ENCODE data around the gene KCTD5. TPM values are rescaled to one million over a fixed set of nuclear protein-coding genes. Genes with fewer than 3 reads are reported as not detected.
"Not testable (repeated sequence)": the region's sequence is repeated elsewhere in the genome, so short reads cannot be mapped to it uniquely, and the experiment has no call there.

Gene KCTD5
- total RNA-seq, 2 experiments from 2014 or later = 20.6 to 22.6 TPM

- CTCF ChIA-PET, DNase-seq: not testable (repeated sequence)
Measured at GRCh38 chr16:2678206-2678965, 3.9 kb upstream of the KCTD5 start.

GRCh38 chr16:2679902-2680301 is 2.4 kb upstream of the KCTD5 start:
- H3K4me3 Mint-ChIP-seq; H3K9me3 Mint-ChIP-seq; H3K9me3 ChIP-seq (ENCODE audit: control insufficient read depth in 1 of 2, insufficient read depth in 1 of 2, low read length in 2 of 2); POLR2A ChIA-PET; H3K27me3 ChIP-seq (ENCODE audit: control insufficient read depth in 1 of 2, insufficient read depth in 2 of 2, low read length in 2 of 2); ATAC-seq (ENCODE audit: poor library complexity); CTCF ChIA-PET; H3K36me3 ChIP-seq (ENCODE audit: insufficient read depth, low read length); H3K4me3 ChIP-seq (ENCODE audit: low read length); H3K27ac ChIP-seq (ENCODE audit: low read depth in 1 of 2, low read length in 2 of 2); H3K36me3 Mint-ChIP-seq (ENCODE audit: low read depth); H3K27me3 Mint-ChIP-seq; H3K27ac Mint-ChIP-seq: not testable (repeated sequence)
- H3K4me1 ChIP-seq (ENCODE audit: insufficient read depth, low read length) = peaks cover 24% of the 10 kb centered on the region
- peak in 1 of 14 experiments; percentile 16 for DNase-seq
- peaks cover 11% of the 10 kb centered on the region for H3K4me1 Mint-ChIP-seq (ENCODE audit: low read depth)
- intact Hi-C loops (cut with DNase I, micrococcal nuclease) = loop anchor here in 1 of 2 experiments (5.0 kb wide), 1 partner anchor 633 kb away; the partner anchor contains the start of genes NTHL1 and TSC2

More at GRCh38 chr16:2678206-2678965, 3.9 kb upstream of the KCTD5 start:
- H3K4me3 ChIP-seq (ENCODE audit: low read length); H3K27me3 Mint-ChIP-seq; H3K27me3 ChIP-seq (ENCODE audit: control insufficient read depth in 1 of 2, insufficient read depth in 2 of 2, low read length in 2 of 2); H3K36me3 ChIP-seq (ENCODE audit: insufficient read depth, low read length); ATAC-seq (ENCODE audit: poor library complexity); POLR2A ChIA-PET; intact Hi-C loops (cut with DNase I, micrococcal nuclease); H3K9me3 ChIP-seq (ENCODE audit: control insufficient read depth in 1 of 2, insufficient read depth in 1 of 2, low read length in 2 of 2); H3K4me3 Mint-ChIP-seq; H3K9me3 Mint-ChIP-seq; H3K36me3 Mint-ChIP-seq (ENCODE audit: low read depth); H3K27ac Mint-ChIP-seq; H3K27ac ChIP-seq (ENCODE audit: low read depth in 1 of 2, low read length in 2 of 2): not testable (repeated sequence)
- H3K4me1 Mint-ChIP-seq (ENCODE audit: low read depth) = peaks cover 16% of the 10 kb centered on the region
- peaks cover 25% of the 10 kb centered on the region for H3K4me1 ChIP-seq (ENCODE audit: insufficient read depth, low read length)

DNA sequence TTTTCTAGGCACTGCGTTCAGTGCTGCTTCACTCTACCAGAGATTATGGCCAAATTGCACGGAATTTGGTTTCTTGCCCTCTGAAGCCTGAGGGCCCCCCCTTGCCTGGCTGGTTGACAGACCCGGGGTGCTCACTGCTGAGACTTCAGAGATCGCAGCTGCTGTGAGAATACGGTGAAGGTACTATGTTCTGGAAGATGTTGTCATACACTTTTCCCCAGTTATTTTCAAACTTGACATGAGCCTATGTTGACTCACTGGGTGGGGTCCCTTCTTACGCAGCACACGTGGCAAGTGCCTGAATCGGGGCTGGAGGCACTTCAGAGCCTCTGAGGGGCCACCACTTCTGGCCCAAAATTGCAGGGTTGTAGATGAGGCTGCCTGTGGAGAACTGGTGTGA is 2.0 kb upstream of the KCTD5 start:
- H3K4me3 ChIP-seq (ENCODE audit: low read length); H3K4me3 Mint-ChIP-seq; CTCF ChIA-PET; H3K27me3 ChIP-seq (ENCODE audit: control insufficient read depth in 1 of 2, insufficient read depth in 2 of 2, low read length in 2 of 2); H3K36me3 ChIP-seq (ENCODE audit: insufficient read depth, low read length); H3K27ac ChIP-seq (ENCODE audit: low read depth in 1 of 2, low read length in 2 of 2); DNase-seq; H3K36me3 Mint-ChIP-seq (ENCODE audit: low read depth); H3K9me3 Mint-ChIP-seq; H3K9me3 ChIP-seq (ENCODE audit: control insufficient read depth in 1 of 2, insufficient read depth in 1 of 2, low read length in 2 of 2); POLR2A ChIA-PET; H3K27me3 Mint-ChIP-seq; ATAC-seq (ENCODE audit: poor library complexity); H3K27ac Mint-ChIP-seq: not testable (repeated sequence)
- peaks cover 24% of the 10 kb centered on the region for H3K4me1 ChIP-seq (ENCODE audit: insufficient read depth, low read length)
- intact Hi-C loops (cut with DNase I, micrococcal nuclease) = loop anchor here in 1 of 2 experiments (5.0 kb wide), 1 partner anchor 633 kb away; the partner anchor contains the start of genes NTHL1 and TSC2
- H3K4me1 Mint-ChIP-seq (ENCODE audit: low read depth) = peaks cover 11% of the 10 kb centered on the region

DNA sequence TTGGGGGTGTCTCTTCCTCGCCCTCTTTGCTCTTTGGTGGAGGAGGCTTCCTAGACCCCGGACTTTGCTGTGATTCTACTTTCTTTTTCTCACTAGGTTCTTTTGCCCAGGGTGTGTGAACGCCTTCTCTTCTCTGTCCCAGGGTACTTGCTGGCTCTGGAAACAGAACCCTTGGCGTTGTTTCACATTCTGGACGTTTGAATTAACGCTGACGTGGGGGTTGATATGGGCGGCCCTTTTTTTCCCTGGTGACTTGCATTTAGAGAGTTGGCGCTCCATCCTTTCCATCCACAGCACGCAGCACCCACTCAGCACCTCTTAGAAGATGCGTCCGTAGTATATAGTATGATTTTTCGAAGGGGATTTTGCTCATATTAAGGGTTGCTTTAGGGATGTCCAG is 718 bp downstream of the KCTD5 start:
- not testable (repeated sequence) for H3K36me3 Mint-ChIP-seq (ENCODE audit: low read depth); DNase-seq; H3K9me3 Mint-ChIP-seq; H3K27me3 Mint-ChIP-seq; H3K27me3 ChIP-seq (ENCODE audit: control insufficient read depth in 1 of 2, insufficient read depth in 2 of 2, low read length in 2 of 2); H3K9me3 ChIP-seq (ENCODE audit: control insufficient read depth in 1 of 2, insufficient read depth in 1 of 2, low read length in 2 of 2); ATAC-seq (ENCODE audit: poor library complexity); H3K36me3 ChIP-seq (ENCODE audit: insufficient read depth, low read length)
- H3K4me1 Mint-ChIP-seq (ENCODE audit: low read depth) = peaks cover 25% of the 10 kb centered on the region
- CTCF ChIA-PET = interaction anchor here (1.3 kb wide), 1 partner anchor 185 kb away, joined by 3 read pairs; no protein-coding TSS in a partner anchor
- H3K4me3 Mint-ChIP-seq = peak overlapping the region; percentile 96
- peaks cover 38% of the 10 kb centered on the region for H3K4me1 ChIP-seq (ENCODE audit: insufficient read depth, low read length)
- POLR2A ChIA-PET = interaction anchor here (0.6 to 1.7 kb wide), 5 partner anchors 8 to 229 kb away, joined by 3 to 9 read pairs (median 5); partner anchors contain the start of gene FLYWCH1
- peak overlapping the region; percentile 91 for H3K27ac Mint-ChIP-seq
- peak overlapping the region; percentile 100 for H3K4me3 ChIP-seq (ENCODE audit: low read length)
- peak overlapping the region; percentile 66 to 73 for H3K27ac ChIP-seq (ENCODE audit: low read depth in 1 of 2, low read length in 2 of 2)
- intact Hi-C loops (cut with DNase I, micrococcal nuclease) = loop anchor here in 1 of 2 experiments (5.0 kb wide), 1 partner anchor 636 kb away; the partner anchor contains the start of genes NTHL1 and TSC2

DNA sequence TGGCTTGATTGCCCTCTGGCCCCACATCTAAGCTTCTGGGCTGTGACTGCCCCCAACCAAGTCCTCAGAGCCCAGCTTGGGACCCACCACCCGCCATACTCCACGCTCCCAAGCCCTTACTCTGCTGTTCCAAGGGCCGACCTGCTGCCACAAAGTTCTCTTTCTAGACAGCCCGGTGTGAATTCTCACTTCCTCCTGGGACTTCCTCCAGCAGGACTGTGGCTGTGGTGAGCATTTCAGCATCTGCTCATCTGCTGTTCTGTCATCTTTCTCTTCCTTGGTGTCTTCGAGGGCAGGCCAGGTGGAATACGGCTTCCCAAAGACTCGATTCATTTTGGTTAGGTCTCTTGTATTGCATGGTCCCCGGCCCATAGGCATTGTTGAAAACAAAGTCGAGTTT is 3.8 kb downstream of the KCTD5 start:
- H3K27ac ChIP-seq (ENCODE audit: low read depth in 1 of 2, low read length in 2 of 2); ATAC-seq (ENCODE audit: poor library complexity); POLR2A ChIA-PET; CTCF ChIA-PET; H3K9me3 ChIP-seq (ENCODE audit: control insufficient read depth in 1 of 2, insufficient read depth in 1 of 2, low read length in 2 of 2); H3K36me3 Mint-ChIP-seq (ENCODE audit: low read depth); H3K27me3 ChIP-seq (ENCODE audit: control insufficient read depth in 1 of 2, insufficient read depth in 2 of 2, low read length in 2 of 2); H3K4me3 Mint-ChIP-seq; H3K27ac Mint-ChIP-seq; DNase-seq; H3K4me3 ChIP-seq (ENCODE audit: low read length); H3K9me3 Mint-ChIP-seq; intact Hi-C loops (cut with DNase I, micrococcal nuclease); H3K27me3 Mint-ChIP-seq: not testable (repeated sequence)
- peaks cover 43% of the 10 kb centered on the region for H3K4me1 ChIP-seq (ENCODE audit: insufficient read depth, low read length)
- H3K4me1 Mint-ChIP-seq (ENCODE audit: low read depth) = peaks cover 31% of the 10 kb centered on the region
- peaks cover 13% of the 10 kb centered on the region for H3K36me3 ChIP-seq (ENCODE audit: insufficient read depth, low read length)
